MM.1S (cell line): Measurements from ENCODE around the gene NDUFAF5.

Source experiments
- DNase-seq: peaks from one replicate; pipeline ENCODE4 v3.0.0-alpha.2; 2015
- H2AFZ ChIP-seq: fragments of 300-600 bp; sonication (generic); 2 replicates; pipeline ENCODE4 v1.6.0; 2016; ENCODE audit warnings: antibody characterized with exemption, low read length
- H3F3A ChIP-seq: fragments of 300-600 bp; sonication (generic); 2 replicates; pipeline ENCODE4 v1.6.1; 2016; ENCODE audit warnings: mild to moderate bottlenecking, antibody characterized with exemption, low read length, moderate library complexity, mixed read lengths; ENCODE audit not compliant: insufficient read depth
- H3K27ac ChIP-seq: fragments of 300-600 bp; sonication (generic); 2 replicates; pipeline ENCODE4 v1.5.1; 2016; ENCODE audit warnings: mild to moderate bottlenecking, low read length
- H3K27me3 ChIP-seq: fragments of 300-600 bp; sonication (generic); replicated peaks from 2 replicates; pipeline ENCODE4 v1.6.0; 2016; ENCODE audit warnings: low read length; ENCODE audit not compliant: insufficient read depth
- H3K36me3 ChIP-seq: fragments of 300-600 bp; sonication (generic); replicated peaks from 2 replicates; pipeline ENCODE4 v1.6.1; 2016; ENCODE audit warnings: mild to moderate bottlenecking, low read length, mixed read lengths; ENCODE audit not compliant: insufficient read depth
- H3K4me1 ChIP-seq: fragments of 300-600 bp; sonication (generic); 2 replicates; pipeline ENCODE4 v1.6.1; 2016; ENCODE audit warnings: low read length, mixed read lengths
- H3K4me2 ChIP-seq: fragments of 300-600 bp; sonication (generic); 2 replicates; pipeline ENCODE4 v1.6.0; 2016; ENCODE audit warnings: low read depth, low read length
- H3K4me3 ChIP-seq: fragments of 300-600 bp; sonication (generic); 2 replicates; pipeline ENCODE4 v1.5.1; 2016; ENCODE audit warnings: low read length, mixed read lengths
- H3K79me2 ChIP-seq: fragments of 300-600 bp; sonication (generic); 2 replicates; pipeline ENCODE4 v1.6.1; 2016; ENCODE audit warnings: mixed run types, low read length, mixed read lengths
- H3K9ac ChIP-seq: fragments of 300-600 bp; sonication (generic); 2 replicates; pipeline ENCODE4 v1.6.1; 2016; ENCODE audit warnings: low read length, mixed read lengths
- H3K9me2 ChIP-seq: fragments of 300-600 bp; sonication (generic); replicated peaks from 2 replicates; pipeline ENCODE4 v1.6.1; 2016; ENCODE audit warnings: mild to moderate bottlenecking, low read length, mixed read lengths; ENCODE audit not compliant: insufficient read depth
- H3K9me3 ChIP-seq: fragments of 300-600 bp; sonication (generic); replicated peaks from 2 replicates; pipeline ENCODE4 v1.6.1; 2016; ENCODE audit warnings: mild to moderate bottlenecking, low read length, mixed read lengths; ENCODE audit not compliant: insufficient read depth
- H4K20me1 ChIP-seq: fragments of 300-600 bp; sonication (generic); 2 replicates; pipeline ENCODE4 v1.6.1; 2016; ENCODE audit warnings: mild to moderate bottlenecking, low read length, moderate library complexity, mixed read lengths; ENCODE audit not compliant: insufficient read depth
- CTCF ChIP-seq: fragments of 300-600 bp; sonication (generic); IDR thresholded peaks from 2 replicates; pipeline ENCODE4 v1.5.1; 2016; ENCODE audit warnings: antibody characterized with exemption, low read length, mixed read lengths
- EZH2 ChIP-seq: fragments of 300-600 bp; sonication (generic); optimal IDR thresholded peaks from 2 replicates; pipeline ENCODE3; 2017; ENCODE audit warnings: low read depth, mild to moderate bottlenecking, antibody characterized with exemption, low read length, mixed read lengths
- EZH2phosphoT487 ChIP-seq: fragments of 300-600 bp; sonication (generic); IDR thresholded peaks from 2 replicates; pipeline ENCODE4 v1.6.1; 2018; ENCODE audit warnings: antibody characterized with exemption, low read length

Gene NDUFAF5

GRCh38 chr20:13809373-13809772, 24.5 kb downstream of the NDUFAF5 start:
- peaks cover 7% of the 10 kb centered on the region; the same call in 1 of the 2 replicates for H3K36me3 ChIP-seq

GRCh38 chr20:13809855-13810254, 25.0 kb downstream of the NDUFAF5 start:
- Histone ChIP-seq H3K27ac (no peak overlapping the region), H3K36me3 (peaks cover 7% of the 10 kb centered on the region; the same call in 1 of the 2 replicates)
- no peak for TF ChIP-seq EZH2
- no peak for TF ChIP-seq EZH2phosphoT487
- TF ChIP-seq CTCF = no peak

More at GRCh38 chr20:13809373-13809772, 24.5 kb downstream of the NDUFAF5 start:
- no peak overlapping the region for H3K27ac ChIP-seq
- TF ChIP-seq CTCF = no peak
- no peak for TF ChIP-seq EZH2phosphoT487
- TF ChIP-seq EZH2 = no peak
- H3K79me2 ChIP-seq = no peaks in the 10 kb centered on the region
- no peaks in the 10 kb centered on the region for H3K9me3 ChIP-seq
- no peaks in the 10 kb centered on the region for H3F3A ChIP-seq
- no peak overlapping the region for H3K9ac ChIP-seq
- no peaks in the 10 kb centered on the region for H4K20me1 ChIP-seq
- H3K4me2 ChIP-seq = no peak overlapping the region
- no peaks in the 10 kb centered on the region for H3K9me2 ChIP-seq
- H3K27me3 ChIP-seq = no peaks in the 10 kb centered on the region
- H2AFZ ChIP-seq = no peak overlapping the region
- H3K4me3 ChIP-seq = no peak overlapping the region
- H3K4me1 ChIP-seq = no peaks in the 10 kb centered on the region
- DNase-seq = no peak

GRCh38 chr20:13810446-13810845, 25.6 kb downstream of the NDUFAF5 start:
- no peaks in the 10 kb centered on the region for H3K9me2 ChIP-seq
- no peaks in the 10 kb centered on the region for H3K79me2 ChIP-seq
- H3K27me3 ChIP-seq = no peaks in the 10 kb centered on the region
- H3K9ac ChIP-seq = no peak overlapping the region
- no peaks in the 10 kb centered on the region for H4K20me1 ChIP-seq
- no peak overlapping the region for H2AFZ ChIP-seq
- no peak overlapping the region for H3K4me2 ChIP-seq
- no peak overlapping the region for H3K27ac ChIP-seq
- peaks cover 7% of the 10 kb centered on the region; the same call in 1 of the 2 replicates for H3K36me3 ChIP-seq
- TF ChIP-seq EZH2 (no peak), CTCF (no peak), EZH2phosphoT487 (no peak)
- no peaks in the 10 kb centered on the region for H3K4me1 ChIP-seq
- DNase-seq = no peak
- H3K4me3 ChIP-seq = no peak overlapping the region
- 0 out of 2 replicates have a peak, but pooled peaks cover 4% of the 10 kb centered on the region for H3F3A ChIP-seq
- no peaks in the 10 kb centered on the region for H3K9me3 ChIP-seq

More at GRCh38 chr20:13809855-13810254, 25.0 kb downstream of the NDUFAF5 start:
- Histone ChIP-seq H3K4me3 (no peak overlapping the region), H3K27me3 (no peaks in the 10 kb centered on the region), H3F3A (no peaks in the 10 kb centered on the region), H3K9me2 (no peaks in the 10 kb centered on the region), H3K9ac (no peak overlapping the region), H3K79me2 (no peaks in the 10 kb centered on the region), H3K9me3 (no peaks in the 10 kb centered on the region), H4K20me1 (no peaks in the 10 kb centered on the region), H3K4me1 (no peaks in the 10 kb centered on the region), H3K4me2 (no peak overlapping the region), H2AFZ (no peak overlapping the region)
- DNase-seq = no peak
